ENCODE data around the gene YTHDC1. TPM values are rescaled to one million over a fixed set of nuclear protein-coding genes. Genes with fewer than 3 reads are reported as not detected.

YTHDC1 gene
- total and polyA plus RNA-seq, 2 experiments from 2014 or later, result 72.3 to 144 TPM

- Histone ChIP-seq H3K4me2 (no peak overlapping the region), H3K27ac (ENCODE audit: low read depth) (no peak overlapping the region), H3K4me1 (ENCODE audit: insufficient read depth) (no peaks in the 10 kb centered on the region; the same call in 1 of the 2 replicates), H3K9me2 (ENCODE audit: insufficient read depth) (peaks cover 15% of the 10 kb centered on the region), H3K27me3 (ENCODE audit: insufficient read depth) (no peaks in the 10 kb centered on the region), H3K36me3 (ENCODE audit: insufficient read depth) (no peaks in the 10 kb centered on the region), H2AFZ (0 out of 2 replicates have a peak overlapping the region, but pooled peaks have one; percentile 16), H3K4me3 (no peak overlapping the region), H4K20me1 (replicated peaks; ENCODE audit: insufficient read depth) (no peaks in the 10 kb centered on the region), H3K79me2 (replicated peaks; ENCODE audit: insufficient read depth) (no peaks in the 10 kb centered on the region), H3F3A (replicated peaks; ENCODE audit: low read depth) (no peaks in the 10 kb centered on the region)
- DNase-seq (ENCODE audit: low spot score) (no peak), ATAC-seq (no peak)
- H3K4me1 Mint-ChIP-seq, result peaks cover 4% of the 10 kb centered on the region; the same call in 2 of the 3 replicates
- TF ChIP-seq, protein P1, sequence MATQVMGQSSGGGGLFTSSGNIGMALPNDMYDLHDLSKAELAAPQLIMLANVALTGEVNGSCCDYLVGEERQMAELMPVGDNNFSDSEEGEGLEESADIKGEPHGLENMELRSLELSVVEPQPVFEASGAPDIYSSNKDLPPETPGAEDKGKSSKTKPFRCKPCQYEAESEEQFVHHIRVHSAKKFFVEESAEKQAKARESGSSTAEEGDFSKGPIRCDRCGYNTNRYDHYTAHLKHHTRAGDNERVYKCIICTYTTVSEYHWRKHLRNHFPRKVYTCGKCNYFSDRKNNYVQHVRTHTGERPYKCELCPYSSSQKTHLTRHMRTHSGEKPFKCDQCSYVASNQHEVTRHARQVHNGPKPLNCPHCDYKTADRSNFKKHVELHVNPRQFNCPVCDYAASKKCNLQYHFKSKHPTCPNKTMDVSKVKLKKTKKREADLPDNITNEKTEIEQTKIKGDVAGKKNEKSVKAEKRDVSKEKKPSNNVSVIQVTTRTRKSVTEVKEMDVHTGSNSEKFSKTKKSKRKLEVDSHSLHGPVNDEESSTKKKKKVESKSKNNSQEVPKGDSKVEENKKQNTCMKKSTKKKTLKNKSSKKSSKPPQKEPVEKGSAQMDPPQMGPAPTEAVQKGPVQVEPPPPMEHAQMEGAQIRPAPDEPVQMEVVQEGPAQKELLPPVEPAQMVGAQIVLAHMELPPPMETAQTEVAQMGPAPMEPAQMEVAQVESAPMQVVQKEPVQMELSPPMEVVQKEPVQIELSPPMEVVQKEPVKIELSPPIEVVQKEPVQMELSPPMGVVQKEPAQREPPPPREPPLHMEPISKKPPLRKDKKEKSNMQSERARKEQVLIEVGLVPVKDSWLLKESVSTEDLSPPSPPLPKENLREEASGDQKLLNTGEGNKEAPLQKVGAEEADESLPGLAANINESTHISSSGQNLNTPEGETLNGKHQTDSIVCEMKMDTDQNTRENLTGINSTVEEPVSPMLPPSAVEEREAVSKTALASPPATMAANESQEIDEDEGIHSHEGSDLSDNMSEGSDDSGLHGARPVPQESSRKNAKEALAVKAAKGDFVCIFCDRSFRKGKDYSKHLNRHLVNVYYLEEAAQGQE (IDR thresholded peaks at IDR 0.05; ENCODE audit: unreplicated experiment), result no peak
- TF ChIP-seq, protein P2, sequence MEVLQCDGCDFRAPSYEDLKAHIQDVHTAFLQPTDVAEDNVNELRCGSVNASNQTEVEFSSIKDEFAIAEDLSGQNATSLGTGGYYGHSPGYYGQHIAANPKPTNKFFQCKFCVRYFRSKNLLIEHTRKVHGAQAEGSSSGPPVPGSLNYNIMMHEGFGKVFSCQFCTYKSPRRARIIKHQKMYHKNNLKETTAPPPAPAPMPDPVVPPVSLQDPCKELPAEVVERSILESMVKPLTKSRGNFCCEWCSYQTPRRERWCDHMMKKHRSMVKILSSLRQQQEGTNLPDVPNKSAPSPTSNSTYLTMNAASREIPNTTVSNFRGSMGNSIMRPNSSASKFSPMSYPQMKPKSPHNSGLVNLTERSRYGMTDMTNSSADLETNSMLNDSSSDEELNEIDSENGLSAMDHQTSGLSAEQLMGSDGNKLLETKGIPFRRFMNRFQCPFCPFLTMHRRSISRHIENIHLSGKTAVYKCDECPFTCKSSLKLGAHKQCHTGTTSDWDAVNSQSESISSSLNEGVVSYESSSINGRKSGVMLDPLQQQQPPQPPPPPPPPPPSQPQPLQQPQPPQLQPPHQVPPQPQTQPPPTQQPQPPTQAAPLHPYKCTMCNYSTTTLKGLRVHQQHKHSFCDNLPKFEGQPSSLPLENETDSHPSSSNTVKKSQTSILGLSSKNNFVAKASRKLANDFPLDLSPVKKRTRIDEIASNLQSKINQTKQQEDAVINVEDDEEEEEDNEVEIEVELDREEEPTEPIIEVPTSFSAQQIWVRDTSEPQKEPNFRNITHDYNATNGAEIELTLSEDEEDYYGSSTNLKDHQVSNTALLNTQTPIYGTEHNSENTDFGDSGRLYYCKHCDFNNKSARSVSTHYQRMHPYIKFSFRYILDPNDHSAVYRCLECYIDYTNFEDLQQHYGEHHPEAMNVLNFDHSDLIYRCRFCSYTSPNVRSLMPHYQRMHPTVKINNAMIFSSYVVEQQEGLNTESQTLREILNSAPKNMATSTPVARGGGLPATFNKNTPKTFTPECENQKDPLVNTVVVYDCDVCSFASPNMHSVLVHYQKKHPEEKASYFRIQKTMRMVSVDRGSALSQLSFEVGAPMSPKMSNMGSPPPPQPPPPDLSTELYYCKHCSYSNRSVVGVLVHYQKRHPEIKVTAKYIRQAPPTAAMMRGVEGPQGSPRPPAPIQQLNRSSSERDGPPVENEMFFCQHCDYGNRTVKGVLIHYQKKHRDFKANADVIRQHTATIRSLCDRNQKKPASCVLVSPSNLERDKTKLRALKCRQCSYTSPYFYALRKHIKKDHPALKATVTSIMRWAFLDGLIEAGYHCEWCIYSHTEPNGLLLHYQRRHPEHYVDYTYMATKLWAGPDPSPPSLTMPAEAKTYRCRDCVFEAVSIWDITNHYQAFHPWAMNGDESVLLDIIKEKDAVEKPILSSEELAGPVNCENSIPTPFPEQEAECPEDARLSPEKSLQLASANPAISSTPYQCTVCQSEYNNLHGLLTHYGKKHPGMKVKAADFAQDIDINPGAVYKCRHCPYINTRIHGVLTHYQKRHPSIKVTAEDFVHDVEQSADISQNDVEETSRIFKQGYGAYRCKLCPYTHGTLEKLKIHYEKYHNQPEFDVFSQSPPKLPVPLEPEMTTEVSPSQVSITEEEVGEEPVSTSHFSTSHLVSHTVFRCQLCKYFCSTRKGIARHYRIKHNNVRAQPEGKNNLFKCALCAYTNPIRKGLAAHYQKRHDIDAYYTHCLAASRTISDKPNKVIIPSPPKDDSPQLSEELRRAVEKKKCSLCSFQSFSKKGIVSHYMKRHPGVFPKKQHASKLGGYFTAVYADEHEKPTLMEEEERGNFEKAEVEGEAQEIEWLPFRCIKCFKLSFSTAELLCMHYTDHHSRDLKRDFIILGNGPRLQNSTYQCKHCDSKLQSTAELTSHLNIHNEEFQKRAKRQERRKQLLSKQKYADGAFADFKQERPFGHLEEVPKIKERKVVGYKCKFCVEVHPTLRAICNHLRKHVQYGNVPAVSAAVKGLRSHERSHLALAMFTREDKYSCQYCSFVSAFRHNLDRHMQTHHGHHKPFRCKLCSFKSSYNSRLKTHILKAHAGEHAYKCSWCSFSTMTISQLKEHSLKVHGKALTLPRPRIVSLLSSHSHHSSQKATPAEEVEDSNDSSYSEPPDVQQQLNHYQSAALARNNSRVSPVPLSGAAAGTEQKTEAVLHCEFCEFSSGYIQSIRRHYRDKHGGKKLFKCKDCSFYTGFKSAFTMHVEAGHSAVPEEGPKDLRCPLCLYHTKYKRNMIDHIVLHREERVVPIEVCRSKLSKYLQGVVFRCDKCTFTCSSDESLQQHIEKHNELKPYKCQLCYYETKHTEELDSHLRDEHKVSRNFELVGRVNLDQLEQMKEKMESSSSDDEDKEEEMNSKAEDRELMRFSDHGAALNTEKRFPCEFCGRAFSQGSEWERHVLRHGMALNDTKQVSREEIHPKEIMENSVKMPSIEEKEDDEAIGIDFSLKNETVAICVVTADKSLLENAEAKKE (CRISPR knock-in tag; IDR thresholded peaks at IDR 0.05), result no peak
- TF ChIP-seq, protein P3, sequence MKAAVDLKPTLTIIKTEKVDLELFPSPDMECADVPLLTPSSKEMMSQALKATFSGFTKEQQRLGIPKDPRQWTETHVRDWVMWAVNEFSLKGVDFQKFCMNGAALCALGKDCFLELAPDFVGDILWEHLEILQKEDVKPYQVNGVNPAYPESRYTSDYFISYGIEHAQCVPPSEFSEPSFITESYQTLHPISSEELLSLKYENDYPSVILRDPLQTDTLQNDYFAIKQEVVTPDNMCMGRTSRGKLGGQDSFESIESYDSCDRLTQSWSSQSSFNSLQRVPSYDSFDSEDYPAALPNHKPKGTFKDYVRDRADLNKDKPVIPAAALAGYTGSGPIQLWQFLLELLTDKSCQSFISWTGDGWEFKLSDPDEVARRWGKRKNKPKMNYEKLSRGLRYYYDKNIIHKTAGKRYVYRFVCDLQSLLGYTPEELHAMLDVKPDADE (IDR thresholded peaks at IDR 0.05), result no peak
- no peak for TF ChIP-seq JUNB (IDR thresholded peaks at IDR 0.05; ENCODE audit: unreplicated experiment)
- TF ChIP-seq POLR2AphosphoS5 (IDR thresholded peaks at IDR 0.05; ENCODE audit: low read depth), result no peak
- TF ChIP-seq EZH2 (IDR thresholded peaks at IDR 0.05; ENCODE audit: low read depth, unreplicated experiment), result no peak
- no peak for TF ChIP-seq EZH2phosphoT487 (IDR thresholded peaks at IDR 0.05; ENCODE audit: unreplicated experiment)
- no peak for TF ChIP-seq CREB1 (CRISPR knock-in tag; IDR thresholded peaks at IDR 0.05; ENCODE audit: low read depth)
- TF ChIP-seq ZNF331 (CRISPR knock-in tag; IDR thresholded peaks at IDR 0.05; ENCODE audit: low read depth), result no peak
- no peak for TF ChIP-seq STAT1 (IDR thresholded peaks at IDR 0.05; ENCODE audit: unreplicated experiment)
- TF ChIP-seq, protein P4, sequence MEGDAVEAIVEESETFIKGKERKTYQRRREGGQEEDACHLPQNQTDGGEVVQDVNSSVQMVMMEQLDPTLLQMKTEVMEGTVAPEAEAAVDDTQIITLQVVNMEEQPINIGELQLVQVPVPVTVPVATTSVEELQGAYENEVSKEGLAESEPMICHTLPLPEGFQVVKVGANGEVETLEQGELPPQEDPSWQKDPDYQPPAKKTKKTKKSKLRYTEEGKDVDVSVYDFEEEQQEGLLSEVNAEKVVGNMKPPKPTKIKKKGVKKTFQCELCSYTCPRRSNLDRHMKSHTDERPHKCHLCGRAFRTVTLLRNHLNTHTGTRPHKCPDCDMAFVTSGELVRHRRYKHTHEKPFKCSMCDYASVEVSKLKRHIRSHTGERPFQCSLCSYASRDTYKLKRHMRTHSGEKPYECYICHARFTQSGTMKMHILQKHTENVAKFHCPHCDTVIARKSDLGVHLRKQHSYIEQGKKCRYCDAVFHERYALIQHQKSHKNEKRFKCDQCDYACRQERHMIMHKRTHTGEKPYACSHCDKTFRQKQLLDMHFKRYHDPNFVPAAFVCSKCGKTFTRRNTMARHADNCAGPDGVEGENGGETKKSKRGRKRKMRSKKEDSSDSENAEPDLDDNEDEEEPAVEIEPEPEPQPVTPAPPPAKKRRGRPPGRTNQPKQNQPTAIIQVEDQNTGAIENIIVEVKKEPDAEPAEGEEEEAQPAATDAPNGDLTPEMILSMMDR (conservative IDR thresholded peaks at IDR 0.05; ENCODE audit: low read depth in 2 of 2), result no peak
- TF ChIP-seq ZNF114 (CRISPR knock-in tag; IDR thresholded peaks at IDR 0.05), result no peak
- no peak for TF ChIP-seq NANOG (IDR thresholded peaks at IDR 0.05; ENCODE audit: borderline replicate concordance)
- H3K27ac Mint-ChIP-seq, result no peak overlapping the region
- no peaks in the 10 kb centered on the region; the same call in 2 of the 3 replicates for H3K36me3 Mint-ChIP-seq (ENCODE audit: low read depth)
- H3K27me3 Mint-ChIP-seq (ENCODE audit: insufficient read depth, low read depth, poor library complexity), result peaks cover 3% of the 10 kb centered on the region
- no peaks in the 10 kb centered on the region for H3K9me3 Mint-ChIP-seq
- H3K4me3 Mint-ChIP-seq, result no peak overlapping the region
Observed at GRCh38 chr4:68396756-68397155, 46.9 kb upstream of the YTHDC1 start.
